SHP77 treated with DMSO at 0.1 percent for 48 hours (cell line): Measurements from ENCODE around the gene VPS18.

Experiments
- DNase-seq: peaks from one replicate; lab custom pipeline; 2025; lab: John Stamatoyannopoulos, UW

VPS18 gene

GRCh38 chr15:40871749-40872617 lies 22.3 kb upstream of the VPS18 start:
- no peak for DNase-seq

- DNase-seq: no peak
These were observed 21.2 kb upstream of the VPS18 start for GRCh38 chr15:40872791-40873693.

- peak; percentile 42 for DNase-seq
These were observed 20.3 kb upstream of the VPS18 start, which contains the start of gene RHOV for GRCh38 chr15:40873694-40874561. TSS of gene RHOV (minus strand) at chr15:40874234. CDS start at chr15:40874139, 95 bp downstream.

- DNase-seq: no peak
These were observed 18.1 kb upstream of the VPS18 start for GRCh38 chr15:40875991-40876730.

GRCh38 chr15:40877694-40878093 lies 16.6 kb upstream of the VPS18 start:
- no peak for DNase-seq

GRCh38 chr15:40878785-40879184 lies 15.5 kb upstream of the VPS18 start:
- DNase-seq: no peak

GRCh38 chr15:40879609-40880008 lies 14.6 kb upstream of the VPS18 start:
- no peak for DNase-seq

GRCh38 chr15:40881351-40881750 lies 12.9 kb upstream of the VPS18 start:
- DNase-seq: no peak

GRCh38 chr15:40886586-40886985 lies 7.7 kb upstream of the VPS18 start:
- no peak for DNase-seq

GRCh38 chr15:40889112-40889511 lies 5.1 kb upstream of the VPS18 start:
- no peak for DNase-seq

- DNase-seq: no peak
These were observed 3.1 kb upstream of the VPS18 start for GRCh38 chr15:40891138-40891537.

- DNase-seq: peak; percentile 59
These were observed 2.3 kb upstream of the VPS18 start for GRCh38 chr15:40891810-40892446.

- DNase-seq: no peak
These were observed 1.7 kb upstream of the VPS18 start for GRCh38 chr15:40892447-40893012.

- DNase-seq: no peak
These were observed 1.1 kb upstream of the VPS18 start for GRCh38 chr15:40893019-40893670.

GRCh38 chr15:40894681-40895448 lies 615 bp downstream of the VPS18 start:
- peak; percentile 49 for DNase-seq

- no peak for DNase-seq
These were observed 5.4 kb downstream of the VPS18 start for GRCh38 chr15:40899536-40900207.

GRCh38 chr15:40900256-40901052 lies 6.2 kb downstream of the VPS18 start:
- DNase-seq: no peak

GRCh38 chr15:40901053-40901443 lies 6.8 kb downstream of the VPS18 start:
- DNase-seq: no peak
